SW480 (cell line): ENCODE data around the gene BCAS4.
"Not testable (repeated sequence)": the region's sequence is repeated elsewhere in the genome, so short reads cannot be mapped to it uniquely, and the experiment has no call there.

Experiments used
- DNase-seq: peaks from one replicate; pipeline ENCODE4 v3.0.0-alpha.2; 2016; ENCODE audit warnings: low spot score

The BCAS4 gene

GRCh38 chr20:50771419-50772080 lies 23.3 kb upstream of the BCAS4 start:
- DNase-seq, result not testable (repeated sequence)

DNA sequence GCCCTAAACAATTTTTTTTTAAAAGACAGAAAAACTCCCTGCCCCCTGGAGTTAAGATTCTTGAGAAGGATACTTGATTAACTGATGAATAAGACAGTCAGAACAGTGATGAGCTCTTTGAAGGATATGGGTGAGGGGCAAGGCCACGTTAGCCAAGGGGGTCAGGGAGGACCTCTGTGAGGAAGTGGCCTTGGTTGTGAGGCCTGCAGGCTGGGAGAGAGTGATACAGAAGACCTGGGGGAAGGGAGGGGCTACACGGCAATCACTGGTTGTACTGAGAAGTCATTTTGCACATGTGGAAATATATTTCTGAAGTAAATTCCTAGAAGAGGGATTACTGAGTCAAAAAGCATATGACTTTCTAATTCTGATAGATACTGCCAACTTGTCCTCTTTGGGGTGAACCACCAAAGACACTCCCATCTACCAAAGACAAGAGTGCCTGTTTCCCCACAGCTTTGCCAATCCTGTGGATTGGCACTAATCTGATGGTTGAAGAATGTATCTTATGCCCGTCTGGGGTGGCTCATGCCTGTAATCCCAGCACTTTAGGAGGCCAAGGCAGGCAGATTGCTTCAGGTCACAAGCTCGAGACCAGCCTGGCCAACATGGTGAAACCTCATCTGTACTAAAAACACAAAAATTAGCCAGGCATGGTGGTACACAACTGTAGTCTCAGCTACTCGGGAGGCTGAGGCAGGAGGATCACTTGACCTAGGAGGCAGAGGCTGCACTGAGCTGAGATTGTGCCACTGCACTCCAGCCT lies 22.3 kb upstream of the BCAS4 start:
- no peak for DNase-seq

DNA sequence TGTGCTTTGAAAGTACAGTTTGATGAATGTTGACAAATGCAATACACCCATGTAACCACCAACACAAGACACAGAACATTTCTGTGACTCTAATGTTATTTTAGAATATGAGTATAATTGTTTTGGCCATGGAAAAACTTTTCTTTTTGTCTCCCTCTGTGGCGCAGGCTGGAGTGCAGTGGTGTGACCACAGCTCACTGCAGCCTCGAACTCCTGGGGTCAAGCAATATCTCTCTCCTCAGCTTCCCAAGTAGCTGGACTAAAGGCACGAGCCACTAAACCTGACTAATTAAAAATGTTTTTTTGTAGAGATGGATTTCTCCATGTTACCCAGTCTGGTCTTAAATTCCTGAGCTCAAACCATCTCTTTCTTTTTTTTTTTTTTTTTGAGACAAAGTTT lies 20.3 kb upstream of the BCAS4 start:
- no peak for DNase-seq

GRCh38 chr20:50776122-50776817 lies 18.6 kb upstream of the BCAS4 start:
- no peak for DNase-seq

- no peak for DNase-seq
Observed at GRCh38 chr20:50777373-50777772, 17.5 kb upstream of the BCAS4 start.

DNA sequence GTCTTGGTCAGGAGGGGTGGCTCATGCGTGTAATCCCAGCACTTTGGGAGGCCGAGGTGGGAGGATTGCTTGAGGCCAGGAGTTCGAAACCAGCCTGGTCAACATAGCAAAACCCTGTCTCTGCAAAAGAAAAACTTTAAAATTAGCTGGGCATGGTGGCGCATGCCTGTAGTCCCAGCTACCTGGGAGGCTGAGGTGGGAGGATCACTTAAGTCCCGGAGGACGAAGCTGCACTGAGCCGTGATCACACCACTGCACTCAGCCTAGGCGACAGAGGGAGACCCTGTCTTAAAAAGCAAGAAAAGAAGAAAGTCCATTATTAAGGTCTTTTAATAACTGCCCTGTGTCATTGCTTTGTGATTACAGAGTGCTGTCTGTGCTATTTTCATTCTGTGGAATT lies 15.9 kb upstream of the BCAS4 start:
- not testable (repeated sequence) for DNase-seq

DNA sequence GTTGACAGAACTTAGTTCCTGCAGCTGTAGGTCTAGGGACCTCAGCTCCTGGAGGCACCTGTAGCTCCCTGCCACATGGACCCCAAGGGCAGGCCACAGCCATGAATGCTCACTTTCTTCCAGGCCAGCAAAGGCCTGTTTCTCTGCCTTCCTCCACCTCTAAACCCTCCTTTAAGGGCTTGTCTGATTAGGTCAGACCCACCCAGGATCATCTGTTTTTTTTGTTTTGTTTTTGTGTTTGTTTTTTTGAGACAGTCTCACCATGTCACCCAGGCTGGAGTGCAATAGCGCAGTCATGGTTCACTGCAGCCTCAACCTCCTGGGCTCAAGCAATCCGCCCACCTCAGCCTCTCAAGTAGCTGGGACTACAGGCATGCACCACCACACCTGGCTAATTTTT lies 11.5 kb upstream of the BCAS4 start:
- no peak for DNase-seq

GRCh38 chr20:50783903-50784302 lies 11.0 kb upstream of the BCAS4 start:
- DNase-seq, result no peak

- DNase-seq, result no peak
Observed at GRCh38 chr20:50784464-50784863, 10.4 kb upstream of the BCAS4 start.

DNA sequence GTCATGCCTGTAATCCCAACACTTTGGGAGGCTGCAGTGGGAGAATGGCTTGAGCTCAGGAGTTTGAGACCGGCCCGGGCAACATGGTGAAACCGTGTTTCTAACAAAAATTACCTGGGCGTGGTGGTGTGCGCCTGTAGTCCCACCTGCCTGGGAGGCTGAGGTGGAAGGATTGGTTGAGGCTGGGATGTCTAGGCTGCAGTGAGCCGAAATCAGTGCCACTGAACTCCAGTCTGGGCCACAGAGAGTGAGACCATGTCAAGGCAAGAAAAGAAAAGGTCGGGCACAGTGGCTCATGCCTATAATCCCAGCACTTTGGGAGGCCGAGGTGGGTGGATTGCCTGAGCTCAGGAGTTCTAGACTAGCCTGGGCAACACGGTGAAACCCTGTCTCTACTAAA lies 8.2 kb upstream of the BCAS4 start:
- DNase-seq, result no peak

GRCh38 chr20:50787181-50787580 lies 7.7 kb upstream of the BCAS4 start:
- no peak for DNase-seq

DNA sequence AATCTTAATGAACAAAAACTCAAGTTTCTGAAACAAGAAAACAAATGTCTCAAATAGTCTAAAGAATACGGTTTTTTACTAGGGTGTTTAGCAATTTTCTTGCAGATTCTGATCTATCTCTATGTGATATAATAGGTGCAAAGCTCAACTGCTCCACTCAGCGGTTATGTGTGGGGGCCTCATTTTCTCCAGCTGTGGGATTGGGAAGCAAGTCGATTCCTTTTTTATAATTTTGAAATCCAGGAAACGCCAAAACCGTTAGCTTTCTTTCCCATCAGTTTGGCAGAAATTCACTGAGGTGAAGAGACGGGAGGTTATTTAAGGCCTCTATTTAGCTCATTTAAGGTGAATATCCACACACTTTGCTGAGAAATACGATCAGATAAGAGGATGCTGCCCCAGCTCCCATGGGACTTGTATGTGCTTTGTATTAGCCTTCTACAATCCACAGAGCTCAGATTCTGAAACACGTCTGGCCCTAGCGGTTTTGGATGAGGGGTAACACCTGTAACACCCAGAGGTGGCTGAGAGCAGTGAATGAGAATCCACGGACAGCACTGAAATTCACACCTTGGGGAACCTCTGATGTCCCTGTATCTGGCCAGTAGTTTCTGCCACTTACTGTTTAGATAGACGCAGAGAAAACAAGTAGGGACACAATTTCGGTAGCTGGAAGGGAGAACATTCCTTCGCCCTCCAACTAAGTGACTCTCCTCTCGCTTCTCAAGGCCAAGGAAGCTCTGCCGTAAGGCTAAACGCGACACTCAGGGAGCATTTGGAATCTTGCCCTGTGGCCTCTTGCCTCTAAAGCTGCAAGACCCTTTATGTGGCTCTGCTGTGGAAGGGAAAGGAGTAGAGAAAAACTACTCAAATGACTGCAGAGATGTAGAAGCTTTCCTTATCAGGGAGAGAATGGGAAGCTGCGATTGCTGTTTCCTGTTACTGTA lies 6.5 kb upstream of the BCAS4 start:
- DNase-seq, result peak; percentile 76

GRCh38 chr20:50789968-50790650 lies 4.8 kb upstream of the BCAS4 start:
- peak; percentile 28 for DNase-seq

DNA sequence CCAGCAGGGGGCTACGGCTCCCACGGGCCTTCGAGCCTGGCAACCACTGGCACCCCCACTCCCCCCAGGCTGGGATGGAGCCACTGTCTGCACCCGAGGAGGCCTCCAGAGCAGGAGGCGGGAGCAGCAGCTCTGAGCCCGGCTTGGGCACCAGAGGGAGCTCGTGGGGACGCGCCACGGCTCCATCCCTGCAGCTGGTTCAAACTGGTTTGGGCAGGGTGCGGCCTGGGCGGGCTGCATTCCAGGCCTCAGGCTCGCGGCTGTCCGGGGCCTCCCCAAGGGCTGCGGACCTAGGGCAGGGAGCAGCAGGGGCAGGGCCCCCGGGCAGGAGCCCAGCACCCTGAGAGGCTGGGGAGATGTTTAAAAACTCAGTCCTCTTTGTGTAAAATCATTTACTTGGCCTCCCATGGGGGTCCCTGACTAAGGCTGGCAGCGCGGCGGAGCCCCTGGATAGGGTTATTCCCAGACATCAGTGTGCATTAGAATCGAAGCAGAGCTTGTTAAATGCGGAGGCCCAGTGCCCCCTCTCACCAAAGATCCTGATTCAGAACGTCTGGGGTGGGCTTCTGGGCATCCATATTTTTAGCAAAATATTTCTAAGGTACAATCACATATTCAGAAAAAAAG lies 4.1 kb upstream of the BCAS4 start:
- DNase-seq, result peak; percentile 97

GRCh38 chr20:50792708-50793574 lies 1.9 kb upstream of the BCAS4 start:
- DNase-seq, result no peak

DNA sequence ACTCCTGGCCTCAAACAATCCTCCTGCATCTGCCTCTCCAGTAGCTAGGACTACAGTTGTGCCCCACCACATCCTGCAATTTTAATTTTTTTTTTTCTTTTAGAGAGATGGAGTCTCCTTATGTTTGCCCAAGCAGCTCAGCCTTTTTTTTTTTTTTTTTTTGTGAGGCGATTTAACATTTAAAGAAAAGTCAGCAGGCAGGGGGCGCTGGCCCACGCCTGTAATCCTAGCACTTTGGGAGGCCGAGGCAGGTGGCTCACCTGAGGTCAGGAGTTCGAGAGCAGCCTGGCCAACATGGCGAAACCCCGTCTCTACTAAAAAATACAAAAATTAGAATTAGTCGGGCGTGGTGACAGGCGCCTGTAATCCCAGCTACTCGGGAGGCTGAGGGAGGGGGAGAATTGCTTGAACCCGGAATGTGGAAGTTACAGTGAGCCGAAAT lies 1.3 kb upstream of the BCAS4 start:
- not testable (repeated sequence) for DNase-seq

DNA sequence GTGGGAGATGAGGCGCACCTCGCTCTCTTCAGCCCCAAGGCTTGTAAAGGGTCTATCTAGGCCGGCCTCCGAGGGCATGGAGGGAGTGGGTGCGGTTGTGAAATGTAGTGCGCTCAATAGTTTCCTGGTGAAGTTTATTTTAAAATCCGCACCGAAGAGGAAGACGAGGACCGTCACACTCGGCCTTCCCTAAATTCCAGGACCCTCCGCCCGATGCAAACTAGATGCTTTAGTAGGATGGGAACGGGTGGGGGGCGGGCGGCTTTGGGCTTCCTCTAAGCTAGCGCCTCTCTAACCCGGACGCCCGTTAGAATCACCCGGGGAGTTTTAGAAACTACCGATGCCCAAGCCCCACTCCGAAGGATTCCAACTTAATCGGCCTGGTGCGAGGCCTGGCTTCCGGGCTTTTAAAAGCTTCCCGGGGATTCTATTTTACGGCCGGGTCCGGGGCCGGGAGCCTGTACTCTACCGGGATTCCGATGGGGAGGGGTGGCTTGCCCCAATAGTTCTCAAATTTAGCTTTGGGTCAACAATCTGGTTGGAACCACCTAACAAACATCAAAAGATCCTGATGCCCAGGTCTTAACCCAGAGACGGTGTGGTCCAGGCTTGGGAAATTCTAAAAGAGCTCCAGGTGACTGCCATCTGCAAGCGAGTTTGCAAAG lies 548 bp upstream of the BCAS4 start:
- no peak for DNase-seq

DNA sequence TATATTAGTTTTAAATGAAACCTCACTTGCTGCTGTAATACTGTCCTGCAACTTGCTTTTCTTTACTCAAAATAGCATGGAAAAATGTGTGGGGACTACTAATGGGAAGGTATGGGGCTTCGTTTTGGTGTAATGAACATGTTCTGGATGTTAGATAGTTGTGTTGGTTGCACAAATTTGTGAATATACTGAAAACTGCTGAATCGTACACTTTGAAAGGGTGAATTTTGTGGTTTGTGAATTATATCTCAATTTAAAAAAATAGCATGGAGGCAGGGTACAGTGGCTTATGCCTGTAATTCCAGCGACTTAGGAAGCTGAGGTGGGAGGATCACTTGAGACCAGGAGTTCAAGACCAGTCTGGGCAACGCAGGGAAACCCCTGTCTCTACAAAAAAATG lies 2.3 kb downstream of the BCAS4 start:
- DNase-seq, result no peak

- DNase-seq, result no peak
Observed at GRCh38 chr20:50798650-50799049, 3.8 kb downstream of the BCAS4 start.
